Measurements from ENCODE around the gene ASF1B.
"Not testable (repeated sequence)": the region's sequence is repeated elsewhere in the genome, so short reads cannot be mapped to it uniquely, and the experiment has no call there.

Gene ASF1B

DNA sequence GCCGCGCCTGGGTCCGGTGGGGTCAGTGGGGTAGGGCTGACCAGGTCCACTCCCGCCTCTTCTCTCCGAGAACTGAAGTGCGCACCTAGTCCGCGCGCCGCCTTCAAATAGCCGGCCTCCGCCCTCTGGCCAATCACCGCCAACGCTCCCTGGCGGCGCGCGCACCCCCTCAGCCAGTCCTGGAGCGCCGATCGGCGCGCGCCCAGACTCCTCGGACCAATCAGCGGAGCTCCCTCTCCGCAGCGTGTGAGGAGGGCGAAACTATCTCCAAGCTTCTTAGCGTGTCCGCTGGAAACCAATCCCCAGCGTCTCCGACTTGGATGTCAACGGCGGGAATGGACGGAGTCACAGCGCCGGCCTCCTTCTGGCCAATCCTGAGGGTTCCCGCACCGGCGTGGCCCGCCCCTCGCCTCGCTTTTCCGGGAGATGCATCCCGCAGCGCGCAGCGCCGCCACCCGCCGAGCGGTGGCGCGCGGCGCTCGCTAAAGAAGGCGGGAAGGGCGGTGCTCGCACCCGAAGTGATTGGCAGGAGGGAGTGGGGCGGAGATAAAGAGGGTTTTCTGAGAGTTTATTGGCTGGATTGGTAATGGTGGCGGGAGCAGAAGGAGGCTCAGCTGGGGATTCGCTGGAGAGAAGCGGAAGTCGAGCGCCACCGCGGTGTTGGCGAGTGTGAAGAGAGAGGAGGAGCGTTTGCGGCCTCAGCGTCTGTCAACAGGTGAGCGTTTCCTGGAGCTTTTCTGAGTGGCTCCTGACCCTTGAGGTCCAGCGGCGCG, at the start of gene ASF1B:
Gene ASF1B, minus strand, starts transcription at position 81 of the 773 bp plus-strand sequence. CDS start 133 bp downstream, outside the sequence.
- no peaks in the 10 kb centered on the region for H3K9me3 Mint-ChIP-seq
- peak within 1 kb of the TSS; percentile 92 for H3K27ac Mint-ChIP-seq
- DNase-seq (peak; percentile 99), ATAC-seq (replicated peaks) (peak; percentile 84 to 88)
- H3K27me3 Mint-ChIP-seq: no peaks in the 10 kb centered on the region
- peaks cover 18 to 30% of the 10 kb centered on the region in 2 donors for H3K4me1 Mint-ChIP-seq
- peak within 1 kb of the TSS; percentile 77 to 86 for H3K4me3 Mint-ChIP-seq
- peaks cover 6 to 12% of the 10 kb centered on the region in 2 donors for H3K36me3 Mint-ChIP-seq

DNA sequence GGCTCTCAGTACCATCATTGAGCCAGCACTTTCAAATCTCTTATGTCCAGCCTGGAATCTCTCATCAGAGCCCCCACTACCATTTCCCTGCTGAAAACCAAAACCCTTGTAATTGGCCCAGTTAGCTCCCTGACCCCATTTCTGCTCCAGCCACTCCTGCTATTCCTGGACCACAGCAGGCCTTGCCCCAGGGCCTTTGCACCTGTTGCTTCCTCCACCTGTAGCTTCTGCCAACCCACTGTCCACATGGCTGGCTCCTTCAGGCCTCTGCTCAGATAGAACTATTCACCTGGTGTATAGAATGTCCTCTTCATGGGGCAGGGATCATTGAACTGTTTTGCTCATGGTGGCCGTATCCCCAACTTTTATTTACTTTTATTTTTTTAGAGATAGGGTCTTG, 49.3 kb upstream of the ASF1B start:
- H3K36me3 Mint-ChIP-seq; H3K9me3 Mint-ChIP-seq; ATAC-seq (replicated peaks); H3K4me1 Mint-ChIP-seq; H3K4me3 Mint-ChIP-seq; DNase-seq; H3K27ac Mint-ChIP-seq: not testable (repeated sequence)
- peaks cover 14 to 45% of the 10 kb centered on the region in 2 donors for H3K27me3 Mint-ChIP-seq

DNA sequence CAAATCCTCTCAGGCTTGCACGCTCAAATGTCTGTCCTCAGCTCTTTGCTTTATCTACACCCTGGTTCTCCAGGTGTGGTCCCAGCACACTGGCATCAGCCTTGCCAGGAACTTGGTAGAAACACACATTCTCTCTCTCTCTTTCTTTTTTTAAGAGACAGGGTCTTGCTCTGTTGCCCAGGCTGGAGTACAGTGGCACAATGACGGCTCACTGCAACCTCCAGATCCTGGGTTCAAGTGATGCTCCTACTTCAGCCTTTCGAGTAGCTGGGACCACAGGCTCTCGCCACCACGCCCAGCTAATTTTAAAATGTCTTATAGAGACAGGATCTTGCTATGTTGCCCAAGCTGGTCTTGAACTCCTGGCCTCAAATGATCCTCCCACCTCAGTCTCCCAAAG, 48.8 kb upstream of the ASF1B start:
- H3K27me3 Mint-ChIP-seq: peaks cover 14 to 45% of the 10 kb centered on the region in 2 donors
- H3K4me1 Mint-ChIP-seq: peaks cover 5 to 7% of the 10 kb centered on the region in 2 donors
- no peaks in the 10 kb centered on the region for H3K36me3 Mint-ChIP-seq
- ATAC-seq (replicated peaks) (no peak), DNase-seq (no peak)
- H3K4me3 Mint-ChIP-seq: no peak overlapping the region
- peaks cover 0 to 1% of the 10 kb centered on the region in 2 donors for H3K9me3 Mint-ChIP-seq
- no peak overlapping the region for H3K27ac Mint-ChIP-seq

DNA sequence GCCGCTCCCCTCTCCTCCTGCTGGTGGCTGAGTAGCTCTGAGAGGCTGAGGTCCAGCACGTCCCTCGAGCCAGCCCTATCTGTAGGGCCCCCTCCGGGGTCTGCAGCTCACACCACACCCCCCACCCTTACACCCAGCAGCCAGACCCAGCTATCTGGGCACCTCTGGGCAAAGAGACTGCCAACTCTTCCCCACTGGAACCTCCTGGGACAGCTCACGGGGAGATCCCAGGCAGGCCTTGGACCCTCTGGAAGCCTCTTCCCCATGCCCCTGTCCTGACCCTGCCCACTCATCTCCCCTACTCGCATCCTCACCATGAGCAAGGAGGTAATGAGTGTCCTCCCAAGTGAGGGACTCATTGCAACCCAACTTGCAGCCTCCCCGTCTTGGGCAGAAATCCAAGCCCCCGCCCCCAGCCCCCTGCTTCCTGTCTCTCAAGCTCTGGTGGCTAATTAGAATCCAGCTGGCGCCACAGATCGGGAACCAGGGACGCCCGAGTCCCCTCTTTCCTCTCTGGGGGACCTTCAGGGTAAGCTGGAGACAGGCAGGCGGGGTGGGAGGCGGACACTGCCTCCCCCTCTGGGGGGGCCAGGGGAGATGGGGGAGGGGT, 47.5 kb upstream of the ASF1B start:
- Mint-ChIP-seq H3K4me1 (peaks cover 5 to 7% of the 10 kb centered on the region in 2 donors), H3K36me3 (no peaks in the 10 kb centered on the region), H3K4me3 (no peak overlapping the region), H3K27me3 (peaks cover 14 to 41% of the 10 kb centered on the region in 2 donors), H3K9me3 (peaks cover 0 to 1% of the 10 kb centered on the region in 2 donors), H3K27ac (no peak overlapping the region)
- ATAC-seq (replicated peaks): no peak
- DNase-seq: no peak

DNA sequence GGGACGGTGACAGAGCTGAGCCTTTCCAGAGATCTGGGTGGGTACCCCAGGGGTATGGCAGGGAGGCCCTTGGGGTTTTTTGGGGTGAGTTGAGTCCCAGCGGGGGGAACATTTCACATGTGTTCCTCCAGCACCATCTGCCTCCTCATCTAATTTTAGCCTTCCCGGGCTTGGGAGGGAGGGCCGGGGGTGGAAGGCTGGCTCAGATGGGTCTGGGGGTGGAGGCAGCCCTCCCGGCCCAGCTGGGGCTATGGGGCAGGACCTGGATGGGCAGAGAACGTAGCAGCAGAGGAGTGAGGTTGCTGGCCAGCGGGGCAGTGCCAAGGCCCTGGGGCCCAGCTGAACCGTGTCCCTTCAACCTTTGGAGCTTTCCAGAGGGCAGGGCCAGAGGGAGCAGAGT, 46.1 kb upstream of the ASF1B start:
- no peaks in the 10 kb centered on the region for H3K36me3 Mint-ChIP-seq

DNA sequence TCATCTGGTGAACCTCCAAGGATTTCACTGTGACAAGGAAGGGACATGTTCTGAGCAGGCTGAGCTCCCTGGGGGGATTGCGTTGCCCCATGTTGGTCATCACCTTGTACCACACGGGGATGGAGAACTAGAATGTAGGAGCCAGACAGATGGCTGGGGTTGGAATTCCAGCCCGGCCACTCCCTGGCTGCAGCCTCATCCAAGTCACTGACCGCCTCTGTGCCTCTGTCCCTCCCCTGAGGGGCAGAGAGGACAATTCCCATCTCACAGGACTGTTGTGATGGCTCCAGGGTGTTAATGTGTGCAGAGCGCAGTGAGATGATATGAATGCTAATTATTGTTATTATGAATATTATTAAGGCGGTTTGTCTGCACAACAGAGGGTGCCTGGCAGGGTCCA, 45.5 kb upstream of the ASF1B start:
- no peak overlapping the region for H3K27ac Mint-ChIP-seq
- DNase-seq (no peak), ATAC-seq (replicated peaks) (no peak)
- H3K4me3 Mint-ChIP-seq: no peak overlapping the region
- H3K4me1 Mint-ChIP-seq: no peaks in the 10 kb centered on the region
- peaks cover 4 to 22% of the 10 kb centered on the region in 2 donors for H3K27me3 Mint-ChIP-seq
- H3K36me3 Mint-ChIP-seq: no peaks in the 10 kb centered on the region
- no peaks in the 10 kb centered on the region for H3K9me3 Mint-ChIP-seq

More for the DNA sequence above, 46.1 kb upstream of the ASF1B start:
- DNase-seq (no peak), ATAC-seq (replicated peaks) (no peak)
- Mint-ChIP-seq H3K4me3 (no peak overlapping the region), H3K27ac (no peak overlapping the region), H3K9me3 (no peaks in the 10 kb centered on the region), H3K4me1 (peaks cover 2 to 4% of the 10 kb centered on the region in 2 donors), H3K27me3 (peaks cover 7 to 28% of the 10 kb centered on the region in 2 donors)

DNA sequence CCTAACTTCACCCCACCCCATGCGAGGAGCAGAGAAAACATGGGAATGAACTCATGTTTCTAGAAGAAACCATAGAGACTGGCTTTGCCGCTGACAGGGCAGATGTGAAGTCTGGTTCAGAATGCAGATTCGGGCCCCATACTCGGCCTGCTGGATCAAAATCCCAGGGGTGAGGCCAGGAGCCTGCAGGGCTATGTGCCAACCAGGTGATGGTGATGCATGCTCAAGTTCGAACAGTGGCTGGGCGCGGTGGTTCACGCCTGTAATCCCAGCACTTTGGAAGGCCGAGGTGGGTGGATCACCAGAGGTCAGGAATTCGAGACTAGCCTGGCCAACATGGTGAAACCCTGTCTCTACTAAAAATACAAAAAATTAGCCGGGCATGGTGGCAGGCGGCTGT, 44.8 kb upstream of the ASF1B start:
- H3K4me3 Mint-ChIP-seq; H3K4me1 Mint-ChIP-seq; H3K27ac Mint-ChIP-seq; H3K9me3 Mint-ChIP-seq; H3K36me3 Mint-ChIP-seq; DNase-seq; ATAC-seq (replicated peaks): not testable (repeated sequence)
- peaks cover 4 to 15% of the 10 kb centered on the region in 2 donors for H3K27me3 Mint-ChIP-seq

DNA sequence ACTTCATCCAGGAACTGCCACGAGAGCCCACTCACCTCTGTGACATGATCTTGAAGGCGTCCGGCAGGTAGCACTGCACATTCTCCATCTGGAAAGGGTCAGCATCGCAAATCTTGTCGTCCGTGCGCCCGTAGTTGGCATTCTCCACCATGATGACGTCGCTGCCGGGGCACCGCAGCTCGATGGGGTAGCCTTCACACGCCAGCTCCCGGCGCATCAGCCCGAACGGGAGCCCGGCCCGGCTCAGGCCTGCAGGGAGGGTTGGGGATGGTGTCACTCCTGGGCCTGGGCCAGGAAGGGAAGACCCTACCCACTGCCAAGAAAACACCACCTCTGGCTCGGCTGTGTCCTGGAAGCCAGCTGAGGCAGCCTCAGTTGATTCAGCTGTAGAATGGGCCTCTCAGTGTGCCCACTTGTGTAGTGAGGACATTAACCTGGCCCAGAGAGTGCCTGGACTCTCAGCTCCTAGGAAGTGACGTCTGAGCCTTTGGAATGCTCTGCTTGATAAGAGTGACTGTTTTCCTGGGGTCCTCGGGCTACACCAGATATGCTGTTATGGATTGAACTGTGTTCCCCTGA, 41.2 kb upstream of the ASF1B start:
- no peak overlapping the region for H3K27ac Mint-ChIP-seq
- peaks cover 5 to 6% of the 10 kb centered on the region in 2 donors for H3K4me1 Mint-ChIP-seq
- no peaks in the 10 kb centered on the region for H3K36me3 Mint-ChIP-seq
- DNase-seq (no peak), ATAC-seq (replicated peaks) (no peak)
- H3K27me3 Mint-ChIP-seq: no peaks in the 10 kb centered on the region
- H3K9me3 Mint-ChIP-seq: no peaks in the 10 kb centered on the region
- H3K4me3 Mint-ChIP-seq: no peak overlapping the region

DNA sequence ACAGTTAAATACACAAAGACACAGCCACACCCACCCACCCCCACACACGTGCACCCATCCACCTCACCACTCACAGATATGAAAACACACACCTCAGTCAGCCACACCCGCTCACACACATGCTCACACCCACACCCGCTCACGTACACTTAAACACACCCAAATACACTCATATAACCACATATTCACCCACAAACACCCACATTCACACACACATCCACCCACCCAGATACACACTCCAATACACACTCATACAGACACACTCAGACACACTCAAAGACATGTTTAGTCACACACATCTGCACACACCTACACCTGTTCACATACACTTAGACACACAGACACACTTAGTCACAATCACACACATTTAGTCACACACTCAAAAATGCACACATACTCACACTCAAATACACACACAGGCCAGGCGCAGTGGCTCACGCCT, 39.0 kb upstream of the ASF1B start:
- DNase-seq (no peak), ATAC-seq (replicated peaks) (no peak)
- no peaks in the 10 kb centered on the region for H3K27me3 Mint-ChIP-seq
- H3K4me3 Mint-ChIP-seq: no peak overlapping the region
- no peak overlapping the region for H3K27ac Mint-ChIP-seq
- peaks cover 0 to 3% of the 10 kb centered on the region in 2 donors for H3K9me3 Mint-ChIP-seq
- H3K36me3 Mint-ChIP-seq: peaks cover under 1% of the 10 kb centered on the region in 2 donors
- peaks cover 5 to 7% of the 10 kb centered on the region in 2 donors for H3K4me1 Mint-ChIP-seq

DNA sequence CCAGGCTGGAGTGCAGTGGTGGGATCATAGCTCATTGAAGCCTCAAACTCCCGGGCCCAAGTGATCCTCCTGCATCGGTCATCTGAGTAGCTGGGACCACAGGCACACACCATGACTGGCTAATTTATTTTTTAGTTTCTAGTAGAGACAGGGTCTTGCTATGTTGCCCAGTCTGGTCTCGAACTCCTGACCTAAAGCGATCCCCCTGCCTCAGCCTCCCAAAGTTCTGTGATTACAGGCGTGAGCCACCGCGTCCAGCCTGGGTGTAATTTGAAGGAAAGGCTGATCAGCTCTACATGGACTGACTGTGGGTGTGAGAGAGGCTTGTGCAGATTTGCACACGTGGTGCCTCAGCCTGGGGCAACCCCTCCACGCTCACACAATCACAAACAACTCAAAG, 38.5 kb upstream of the ASF1B start:
- Mint-ChIP-seq H3K9me3 (peaks cover 0 to 7% of the 10 kb centered on the region in 2 donors), H3K4me1 (peaks cover 7 to 11% of the 10 kb centered on the region in 2 donors), H3K36me3 (peaks cover 3% of the 10 kb centered on the region in 2 donors), H3K27me3 (no peaks in the 10 kb centered on the region), H3K4me3 (no peak overlapping the region), H3K27ac (no peak overlapping the region)
- DNase-seq (no peak), ATAC-seq (replicated peaks) (no peak)

DNA sequence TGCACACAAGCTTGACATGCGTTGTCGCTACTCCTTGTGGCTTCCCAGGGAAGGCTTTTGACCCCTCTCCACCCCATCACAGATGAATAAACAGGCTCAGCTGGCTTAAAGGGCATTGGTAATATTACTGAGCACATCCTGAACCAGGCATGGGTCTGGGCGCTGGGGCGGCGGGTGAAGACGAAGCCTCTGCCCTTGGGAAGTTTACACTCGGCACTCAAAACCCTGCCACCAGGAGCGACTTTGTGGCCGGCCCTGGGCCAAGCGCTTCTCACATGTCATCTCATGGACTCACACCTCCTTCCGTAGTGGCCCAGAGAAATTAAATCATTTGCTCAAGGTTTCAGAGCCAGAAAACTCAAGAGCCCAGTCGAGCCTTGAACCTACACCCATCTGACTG, 32.6 kb upstream of the ASF1B start:
- no peak for ATAC-seq (replicated peaks)
- Mint-ChIP-seq H3K4me3 (no peak overlapping the region), H3K27me3 (peaks cover 0 to 26% of the 10 kb centered on the region in 2 donors), H3K9me3 (peaks cover 3 to 9% of the 10 kb centered on the region in 2 donors), H3K4me1 (peaks cover 23 to 34% of the 10 kb centered on the region in 2 donors), H3K27ac (no peak overlapping the region), H3K36me3 (peaks cover 3% of the 10 kb centered on the region in 2 donors)
- DNase-seq: no peak

DNA sequence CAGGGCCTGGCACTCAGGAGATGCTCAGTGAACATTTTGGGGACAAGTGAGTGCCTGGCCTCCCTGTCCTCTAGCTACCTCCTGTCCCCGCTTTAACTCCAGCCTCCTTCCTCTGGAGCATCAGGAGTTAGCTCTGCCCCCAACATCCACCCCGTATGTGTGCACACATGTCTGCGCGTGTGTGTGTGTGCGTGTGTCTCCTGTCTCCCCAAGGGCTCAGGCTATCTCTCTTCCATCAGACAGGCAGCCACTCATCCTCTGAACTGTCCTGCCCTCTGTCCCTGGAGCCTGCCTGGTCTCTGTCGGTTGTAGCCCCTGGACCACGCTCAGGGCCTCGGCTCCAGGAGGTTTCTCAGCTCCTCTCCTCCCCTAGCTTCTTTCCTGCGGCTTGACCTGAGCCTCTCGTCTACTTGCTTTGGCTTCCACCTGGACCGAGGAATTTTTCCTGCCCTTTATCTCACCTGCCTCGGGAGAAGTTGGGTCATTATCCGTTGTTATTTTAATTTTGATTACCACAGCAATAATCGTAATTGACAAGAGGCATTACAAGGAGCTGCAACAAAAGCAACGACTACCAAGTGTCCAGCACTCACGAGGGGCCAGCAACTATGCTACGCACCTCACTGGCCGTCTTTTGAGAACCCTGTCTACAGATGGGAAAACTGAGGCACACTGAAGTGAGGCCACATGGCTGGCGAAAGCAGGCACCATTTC, 32.0 kb upstream of the ASF1B start:
- Mint-ChIP-seq H3K9me3 (peaks cover 3 to 9% of the 10 kb centered on the region in 2 donors), H3K27me3 (peaks cover 0 to 27% of the 10 kb centered on the region in 2 donors), H3K27ac (peak overlapping the region; percentile 63), H3K4me3 (peak overlapping the region in 1 of 2 donors; percentile 7), H3K4me1 (peaks cover 23 to 34% of the 10 kb centered on the region in 2 donors), H3K36me3 (peaks cover 3% of the 10 kb centered on the region in 2 donors)
- DNase-seq: no peak
- no peak for ATAC-seq (replicated peaks)

DNA sequence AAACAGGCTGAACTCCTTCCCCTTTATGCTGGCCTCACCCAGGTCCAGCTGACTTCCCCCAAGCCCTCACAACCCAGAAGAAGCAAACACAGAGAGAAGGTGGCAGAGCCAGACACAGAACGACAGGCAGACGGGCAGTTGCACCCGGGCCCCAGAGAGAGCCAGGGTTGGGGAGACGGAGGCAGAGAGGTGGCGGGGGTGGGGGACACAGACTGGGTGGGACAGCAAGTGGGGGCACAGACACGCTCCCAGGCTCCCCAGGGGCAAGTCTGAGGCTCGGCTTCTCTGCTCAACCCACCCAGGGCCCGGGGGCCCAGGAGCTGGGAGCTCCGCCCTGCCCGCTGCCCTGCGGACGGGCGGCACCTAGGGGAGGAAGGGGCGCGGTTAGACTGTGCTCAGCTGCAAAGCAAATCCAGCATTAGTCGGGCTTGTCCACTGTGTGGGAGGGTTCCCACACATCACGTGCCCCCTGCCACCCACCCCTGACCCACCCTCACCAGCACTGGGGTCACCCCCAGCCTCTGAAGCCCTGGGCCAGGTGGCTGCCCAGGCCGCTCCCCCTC, 31.3 kb upstream of the ASF1B start:
- DNase-seq: no peak

More for the DNA sequence above, 31.3 kb upstream of the ASF1B start:
- Mint-ChIP-seq H3K4me3 (peak overlapping the region; percentile 73 to 78), H3K9me3 (peaks cover 3 to 9% of the 10 kb centered on the region in 2 donors), H3K36me3 (peaks cover 3% of the 10 kb centered on the region in 2 donors), H3K27ac (peak overlapping the region; percentile 83), H3K27me3 (peaks cover 0 to 27% of the 10 kb centered on the region in 2 donors), H3K4me1 (peaks cover 23 to 34% of the 10 kb centered on the region in 2 donors)
- ATAC-seq (replicated peaks): peak; percentile 68 to 72
